HG03342 (cell line): Measurements from ENCODE around the gene HOXA3.

Source experiments
- ATAC-seq: cut with Tn5 transposase; IDR thresholded peaks from one replicate; pipeline ENCODE4 v1.9.1; 2021; ENCODE audit warnings: mild to moderate bottlenecking, moderate library complexity; ENCODE audit not compliant: unreplicated experiment

Gene HOXA3

GRCh38 chr7:27168265-27168947 lies 16.0 kb upstream of the HOXA3 start:
- ATAC-seq: no peak

DNA sequence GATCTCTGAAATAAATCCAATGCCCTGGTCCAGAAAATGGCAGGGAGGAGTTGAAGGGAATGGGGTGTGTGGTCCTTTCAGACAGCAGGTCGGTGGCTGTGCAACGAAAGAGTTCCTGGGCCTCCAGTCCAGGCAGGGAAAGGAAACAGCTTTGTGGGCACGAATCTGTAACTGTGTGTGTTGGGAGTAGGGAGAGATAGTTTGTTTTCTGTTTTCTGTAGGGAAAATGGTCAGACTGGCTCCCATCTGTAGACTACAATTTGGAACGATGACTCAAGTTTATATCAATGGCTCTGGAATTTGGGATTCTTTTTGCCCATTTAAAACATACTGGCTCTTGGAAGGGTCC lies 15.5 kb upstream of the HOXA3 start:
- no peak for ATAC-seq

- ATAC-seq: no peak
These were observed 14.4 kb upstream of the HOXA3 start for GRCh38 chr7:27166531-27167505.

GRCh38 chr7:27165996-27166530 lies 13.7 kb upstream of the HOXA3 start:
- ATAC-seq: no peak

DNA sequence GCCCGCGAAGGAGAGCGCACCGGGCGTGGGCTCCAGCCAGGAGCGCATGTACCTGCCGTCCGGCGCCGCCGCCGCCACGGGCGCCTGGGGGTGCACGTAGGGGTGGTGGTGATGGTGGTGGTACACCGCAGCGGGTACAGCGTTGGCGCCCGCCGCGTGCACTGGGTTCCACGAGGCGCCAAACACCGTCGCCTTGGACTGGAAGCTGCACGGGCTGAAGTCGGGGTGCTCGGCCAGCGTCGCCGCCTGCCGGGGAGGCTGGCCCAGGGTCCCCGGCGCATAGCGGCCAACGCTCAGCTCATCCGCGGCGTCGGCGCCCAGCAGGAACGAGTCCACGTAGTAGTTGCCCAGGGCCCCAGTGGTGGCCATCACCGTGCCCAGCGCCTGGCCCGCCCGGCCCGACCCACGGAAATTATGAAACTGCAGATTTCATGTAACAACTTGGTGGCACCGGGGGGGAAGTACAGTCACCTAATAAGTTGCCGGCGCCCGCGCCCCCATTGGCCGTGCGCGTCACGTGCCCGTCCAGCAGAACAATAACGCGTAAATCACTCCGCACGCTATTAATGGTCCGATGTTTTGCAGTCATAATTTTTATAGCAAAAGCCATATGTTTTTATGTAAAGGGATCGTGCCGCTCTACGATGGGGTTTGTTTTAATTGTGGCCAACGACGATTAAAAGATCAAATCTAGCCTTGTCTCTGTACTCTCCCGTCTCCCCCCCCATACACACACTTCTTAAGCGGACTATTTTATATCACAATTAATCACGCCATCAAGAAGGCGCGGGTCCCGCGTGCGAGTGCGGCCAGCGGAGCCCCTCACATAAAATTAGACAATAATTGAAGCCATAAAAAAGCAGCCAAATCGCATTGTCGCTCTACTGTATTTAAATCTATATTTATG lies 13.0 kb upstream of the HOXA3 start, which contains the start of gene HOXA9:
Gene HOXA9, minus strand, starts transcription at position 449 of the 907 bp plus-strand sequence. Its CDS starts 80 bp downstream, at position 369.
- ATAC-seq: no peak

GRCh38 chr7:27164367-27165088 lies 12.1 kb upstream of the HOXA3 start:
- no peak for ATAC-seq

GRCh38 chr7:27164045-27164366 lies 11.6 kb upstream of the HOXA3 start:
- ATAC-seq: no peak

DNA sequence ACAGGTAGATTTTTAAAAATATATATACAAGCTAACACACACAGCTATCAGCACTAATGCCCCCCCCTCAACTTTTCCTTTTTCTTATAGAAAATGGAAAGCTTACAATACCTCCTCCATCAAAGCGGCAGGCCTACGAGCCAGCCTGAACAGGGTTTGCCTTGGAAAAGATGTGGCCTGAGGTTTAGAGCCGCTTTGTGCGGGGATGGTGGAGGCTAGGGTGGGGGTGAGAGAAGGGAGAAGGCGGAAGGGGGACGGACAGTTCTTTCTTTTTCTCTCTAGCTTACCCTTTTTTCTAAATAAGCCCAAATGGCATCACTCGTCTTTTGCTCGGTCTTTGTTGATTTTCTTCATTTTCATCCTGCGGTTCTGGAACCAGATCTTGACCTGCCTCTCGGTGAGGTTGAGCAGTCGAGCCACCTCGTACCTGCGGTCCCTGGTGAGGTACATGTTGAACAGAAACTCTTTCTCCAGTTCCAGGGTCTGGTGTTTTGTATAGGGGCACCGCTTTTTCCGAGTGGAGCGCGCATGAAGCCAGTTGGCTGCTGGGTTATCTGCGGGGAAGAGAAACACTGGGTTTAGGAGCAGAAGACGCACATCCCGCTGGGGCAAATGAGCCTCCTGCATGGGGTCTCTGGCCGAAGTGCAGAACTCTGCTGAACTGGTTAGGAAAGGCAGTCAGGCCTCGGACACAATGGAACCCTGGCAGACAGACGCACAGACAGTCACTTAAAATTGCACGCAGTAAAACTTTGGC lies 11.1 kb upstream of the HOXA3 start:
- ATAC-seq: no peak

GRCh38 chr7:27162561-27163287 lies 10.3 kb upstream of the HOXA3 start:
- ATAC-seq: no peak

DNA sequence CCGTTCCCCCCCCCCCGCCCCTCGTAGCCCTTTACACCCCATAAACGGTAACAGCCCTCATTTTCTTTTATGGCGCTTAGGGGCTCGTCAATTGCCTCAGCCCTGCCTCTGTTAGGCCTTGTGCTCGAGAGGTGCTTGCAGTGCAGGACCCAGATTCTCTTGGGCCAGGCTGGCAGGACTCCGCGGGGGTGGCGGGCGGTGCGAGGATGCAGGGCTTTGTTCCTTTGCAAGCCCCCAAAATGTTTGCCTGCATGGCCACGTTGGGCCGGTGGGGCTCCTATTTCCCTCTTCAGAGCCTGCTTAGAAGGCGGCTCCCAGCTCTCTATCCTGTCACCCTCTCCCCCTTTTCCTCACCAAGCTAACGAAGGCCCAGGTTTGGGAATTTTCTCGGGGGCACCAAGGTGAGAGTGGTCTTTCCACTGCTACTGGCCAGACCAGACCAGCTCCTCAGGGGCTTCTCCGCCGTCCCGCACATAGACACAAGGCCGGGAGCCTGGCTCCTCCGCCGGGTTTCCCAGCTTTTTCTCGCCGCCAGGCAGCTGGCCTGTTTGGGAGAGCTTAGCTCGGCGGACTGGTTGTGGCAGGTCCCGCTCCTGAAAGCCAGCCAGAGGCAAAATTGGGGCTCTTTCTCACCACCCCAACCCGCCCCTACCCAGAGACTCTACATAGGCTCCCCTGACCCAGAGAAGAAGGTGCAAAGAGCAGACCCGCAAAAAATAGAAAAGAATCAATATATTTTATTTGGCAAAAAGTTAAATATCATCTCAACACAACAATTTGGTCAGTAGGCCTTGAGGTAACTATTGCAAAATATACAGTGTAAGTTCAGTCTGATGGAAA lies 9.6 kb upstream of the HOXA3 start:
- ATAC-seq: no peak

DNA sequence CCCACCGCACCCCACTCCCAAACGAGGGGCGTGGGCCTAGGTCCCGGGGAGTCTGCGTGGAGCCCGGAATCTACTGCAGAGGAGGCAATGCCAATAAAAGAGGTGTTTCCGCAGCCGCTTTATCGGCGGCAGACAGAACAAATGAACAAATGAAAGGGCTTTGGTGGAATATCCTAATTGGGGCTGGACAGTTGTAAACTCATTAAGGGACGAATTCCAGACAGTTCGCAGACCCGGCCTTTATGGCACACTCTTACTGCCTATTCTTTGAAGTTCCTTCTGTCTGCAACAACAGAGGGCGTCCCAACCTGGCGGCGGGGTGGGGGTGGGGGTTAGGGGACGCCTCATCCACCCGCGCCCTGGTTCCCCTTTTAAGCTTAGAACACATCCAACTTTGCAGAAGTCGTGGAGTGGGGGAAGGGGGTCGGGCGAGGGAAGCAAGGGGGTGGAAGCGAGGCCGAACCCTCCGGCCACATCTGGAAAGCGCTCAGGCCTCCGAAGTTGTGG lies 8.9 kb upstream of the HOXA3 start:
- ATAC-seq: no peak

- peak; percentile 44 for ATAC-seq
These were observed 8.3 kb upstream of the HOXA3 start for GRCh38 chr7:27160546-27161213.

DNA sequence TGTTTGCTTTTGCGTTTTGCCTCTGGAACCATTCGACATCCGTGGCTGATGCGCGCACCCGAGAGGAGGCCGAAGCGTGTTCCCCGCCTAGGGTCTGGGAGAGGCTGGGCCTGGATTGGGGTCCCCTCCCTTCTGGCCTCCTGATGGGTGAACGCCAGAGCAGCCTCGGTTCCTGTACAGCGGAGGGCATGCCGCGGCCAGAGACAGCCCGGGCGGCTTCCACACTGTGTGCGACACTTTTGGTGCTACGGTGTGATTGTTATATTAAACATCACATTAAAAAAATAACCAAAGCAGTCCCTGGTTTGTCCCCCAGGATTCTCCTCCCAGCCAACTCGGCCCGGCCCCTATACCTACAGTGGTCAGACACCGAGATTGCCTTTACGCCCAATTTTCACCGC lies 7.8 kb upstream of the HOXA3 start:
- ATAC-seq: no peak

- no peak for ATAC-seq
These were observed 7.1 kb upstream of the HOXA3 start for GRCh38 chr7:27159266-27160144.

DNA sequence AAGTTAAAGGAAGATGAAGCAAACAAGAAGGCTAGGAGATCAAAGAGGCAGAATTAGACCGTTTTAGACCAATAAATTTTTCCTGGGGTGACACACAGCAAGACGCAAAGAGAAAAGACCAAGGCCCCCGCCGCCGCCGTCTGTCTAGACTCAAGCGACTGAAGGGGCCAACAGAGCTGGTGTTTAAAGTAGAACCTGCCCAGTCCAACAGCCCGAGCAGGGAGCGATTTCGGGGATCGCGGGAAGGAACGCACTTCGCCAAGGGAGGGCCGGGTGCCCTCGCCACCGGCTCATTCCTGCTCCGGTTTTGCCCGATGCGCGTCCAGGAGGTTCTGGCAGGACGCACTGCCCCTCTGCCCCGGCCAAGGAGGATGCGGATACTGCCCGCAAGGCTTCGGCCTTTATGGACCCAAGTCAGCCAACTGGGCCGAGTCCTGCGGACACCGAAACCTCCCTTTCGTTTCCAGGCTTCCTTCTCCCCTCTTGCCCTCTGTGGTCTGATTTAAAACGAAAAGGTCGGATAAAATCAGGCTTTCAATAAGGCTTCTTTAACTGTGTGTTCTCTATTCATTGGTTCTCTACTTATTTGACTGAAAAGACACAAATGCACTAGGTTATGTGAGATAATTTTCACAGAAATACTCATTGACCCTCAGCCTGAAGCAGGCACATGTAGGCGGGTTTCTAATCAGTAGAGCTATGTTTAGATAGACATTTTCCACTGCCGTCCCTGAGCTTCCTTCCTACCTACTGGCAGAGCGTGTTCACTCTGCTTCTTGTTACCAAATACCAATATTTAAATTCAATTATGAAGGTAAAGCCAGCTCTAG lies 6.3 kb upstream of the HOXA3 start:
- no peak for ATAC-seq
